Measurements from ENCODE around the gene PRPS2.

The PRPS2 gene

GRCh38 chrX:12814420-12814819 is 23.2 kb downstream of the PRPS2 start:
- Histone ChIP-seq H3K27ac (ENCODE audit: low read depth, low read length) (no peak overlapping the region), H3K9ac (ENCODE audit: low read length) (no peak overlapping the region), H3K36me3 (ENCODE audit: insufficient read depth, low read length) (no peaks in the 10 kb centered on the region), H3K27me3 (ENCODE audit: control insufficient read depth in 1 of 2, insufficient read depth in 2 of 2, low read length in 2 of 2) (no peaks in the 10 kb centered on the region), H3K9me3 (ENCODE audit: low read length) (no peaks in the 10 kb centered on the region), H3K4me3 (ENCODE audit: low read depth in 1 of 2, low read length in 2 of 2) (no peak overlapping the region), H3K4me1 (ENCODE audit: insufficient read depth, low read length) (no peaks in the 10 kb centered on the region)

- H3K4me1 ChIP-seq (ENCODE audit: insufficient read depth, low read length): no peaks in the 10 kb centered on the region
- H3K27me3 ChIP-seq (ENCODE audit: control insufficient read depth in 1 of 2, insufficient read depth in 2 of 2, low read length in 2 of 2): no peaks in the 10 kb centered on the region
- no peak overlapping the region for H3K9ac ChIP-seq (ENCODE audit: low read length)
- peaks cover 9% of the 10 kb centered on the region for H3K36me3 ChIP-seq (ENCODE audit: insufficient read depth, low read length)
- H3K27ac ChIP-seq (ENCODE audit: low read depth, low read length): no peak overlapping the region
- no peak overlapping the region for H3K4me3 ChIP-seq (ENCODE audit: low read depth in 1 of 2, low read length in 2 of 2)
- H3K9me3 ChIP-seq (ENCODE audit: low read length): no peaks in the 10 kb centered on the region
Observed at GRCh38 chrX:12817528-12817927, 26.3 kb downstream of the PRPS2 start.

DNA sequence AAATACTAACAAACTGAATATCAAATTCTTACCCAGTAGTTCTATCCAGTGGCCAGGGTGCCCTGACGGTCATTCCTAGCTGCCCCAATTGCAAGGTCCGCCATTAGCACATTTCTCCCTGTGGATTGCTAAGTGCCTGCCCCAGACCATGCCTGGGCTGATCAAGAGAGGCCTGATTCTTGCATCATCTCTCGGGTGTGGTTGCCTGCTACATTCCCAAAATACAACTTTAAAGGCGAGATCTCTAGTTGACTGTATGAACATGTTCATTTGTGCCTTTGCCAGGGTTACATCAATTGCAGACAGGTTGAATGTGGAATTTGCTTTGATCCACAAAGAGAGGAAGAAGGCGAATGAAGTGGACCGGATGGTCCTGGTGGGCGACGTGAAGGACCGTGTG is 28.0 kb downstream of the PRPS2 start:
- no peaks in the 10 kb centered on the region for H3K9me3 ChIP-seq (ENCODE audit: low read length)
- H3K36me3 ChIP-seq (ENCODE audit: insufficient read depth, low read length): peaks cover 11% of the 10 kb centered on the region
- H3K27me3 ChIP-seq (ENCODE audit: control insufficient read depth in 1 of 2, insufficient read depth in 2 of 2, low read length in 2 of 2): no peaks in the 10 kb centered on the region
- no peak overlapping the region for H3K4me3 ChIP-seq (ENCODE audit: low read depth in 1 of 2, low read length in 2 of 2)
- H3K27ac ChIP-seq (ENCODE audit: low read depth, low read length): no peak overlapping the region
- no peaks in the 10 kb centered on the region for H3K4me1 ChIP-seq (ENCODE audit: insufficient read depth, low read length)
- H3K9ac ChIP-seq (ENCODE audit: low read length): no peak overlapping the region

GRCh38 chrX:12820737-12821136 is 29.5 kb downstream of the PRPS2 start:
- Histone ChIP-seq H3K4me1 (ENCODE audit: insufficient read depth, low read length) (no peaks in the 10 kb centered on the region), H3K27ac (ENCODE audit: low read depth, low read length) (no peak overlapping the region), H3K36me3 (ENCODE audit: insufficient read depth, low read length) (peaks cover 11% of the 10 kb centered on the region), H3K4me3 (ENCODE audit: low read depth in 1 of 2, low read length in 2 of 2) (no peak overlapping the region), H3K9ac (ENCODE audit: low read length) (no peak overlapping the region), H3K9me3 (ENCODE audit: low read length) (no peaks in the 10 kb centered on the region), H3K27me3 (ENCODE audit: control insufficient read depth in 1 of 2, insufficient read depth in 2 of 2, low read length in 2 of 2) (no peaks in the 10 kb centered on the region)

DNA sequence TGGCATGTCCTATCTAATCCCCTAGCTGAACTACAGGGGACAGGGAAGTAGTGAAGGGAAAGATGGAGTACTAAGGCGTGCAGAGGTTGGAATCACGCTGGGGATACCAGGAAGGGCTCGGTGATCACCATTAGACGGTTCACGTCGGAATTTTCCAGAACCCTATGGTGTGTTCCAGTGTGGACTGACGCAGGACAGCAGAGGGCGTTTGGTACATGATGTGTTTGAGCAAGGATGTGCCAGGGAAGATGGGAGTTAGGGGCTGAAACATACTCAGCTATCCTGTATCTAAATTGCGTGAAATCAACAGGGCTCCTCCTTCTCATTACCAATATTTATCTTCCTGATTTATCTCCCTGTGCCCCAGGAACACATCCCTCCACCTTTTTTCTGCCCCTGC is 33.7 kb downstream of the PRPS2 start:
- Histone ChIP-seq H3K9ac (ENCODE audit: low read length) (no peak overlapping the region), H3K36me3 (ENCODE audit: insufficient read depth, low read length) (peaks cover 11% of the 10 kb centered on the region), H3K4me3 (ENCODE audit: low read depth in 1 of 2, low read length in 2 of 2) (no peak overlapping the region), H3K9me3 (ENCODE audit: low read length) (no peaks in the 10 kb centered on the region), H3K4me1 (ENCODE audit: insufficient read depth, low read length) (no peaks in the 10 kb centered on the region), H3K27me3 (ENCODE audit: control insufficient read depth in 1 of 2, insufficient read depth in 2 of 2, low read length in 2 of 2) (no peaks in the 10 kb centered on the region), H3K27ac (ENCODE audit: low read depth, low read length) (no peak overlapping the region)

- H3K4me3 ChIP-seq (ENCODE audit: low read depth in 1 of 2, low read length in 2 of 2): no peak overlapping the region
- H3K27ac ChIP-seq (ENCODE audit: low read depth, low read length): no peak overlapping the region
- no peaks in the 10 kb centered on the region for H3K4me1 ChIP-seq (ENCODE audit: insufficient read depth, low read length)
- H3K9ac ChIP-seq (ENCODE audit: low read length): no peak overlapping the region
- no peaks in the 10 kb centered on the region for H3K27me3 ChIP-seq (ENCODE audit: control insufficient read depth in 1 of 2, insufficient read depth in 2 of 2, low read length in 2 of 2)
- H3K36me3 ChIP-seq (ENCODE audit: insufficient read depth, low read length): peaks cover 11% of the 10 kb centered on the region
- no peaks in the 10 kb centered on the region for H3K9me3 ChIP-seq (ENCODE audit: low read length)
Observed at GRCh38 chrX:12825801-12826200, 34.6 kb downstream of the PRPS2 start.

GRCh38 chrX:12843061-12843667 is 52.0 kb downstream of the PRPS2 start:
- H3K4me3 ChIP-seq (ENCODE audit: low read depth in 1 of 2, low read length in 2 of 2): no peak overlapping the region
- H3K27me3 ChIP-seq (ENCODE audit: control insufficient read depth in 1 of 2, insufficient read depth in 2 of 2, low read length in 2 of 2): peaks cover 0 to 5% of the 10 kb centered on the region in 2 donors
- H3K4me1 ChIP-seq (ENCODE audit: insufficient read depth, low read length): no peaks in the 10 kb centered on the region

GRCh38 chrX:12843668-12844279 is 52.6 kb downstream of the PRPS2 start:
- H3K27me3 ChIP-seq (ENCODE audit: control insufficient read depth in 1 of 2, insufficient read depth in 2 of 2, low read length in 2 of 2): peaks cover 0 to 5% of the 10 kb centered on the region in 2 donors
- no peaks in the 10 kb centered on the region for H3K4me1 ChIP-seq (ENCODE audit: insufficient read depth, low read length)
- H3K36me3 ChIP-seq (ENCODE audit: insufficient read depth, low read length): no peaks in the 10 kb centered on the region
- no peak overlapping the region for H3K9ac ChIP-seq (ENCODE audit: low read length)
- no peaks in the 10 kb centered on the region for H3K9me3 ChIP-seq (ENCODE audit: low read length)
- no peak overlapping the region for H3K4me3 ChIP-seq (ENCODE audit: low read depth in 1 of 2, low read length in 2 of 2)
- H3K27ac ChIP-seq (ENCODE audit: low read depth, low read length): no peak overlapping the region

More at GRCh38 chrX:12843061-12843667, 52.0 kb downstream of the PRPS2 start:
- Histone ChIP-seq H3K36me3 (ENCODE audit: insufficient read depth, low read length) (no peaks in the 10 kb centered on the region), H3K9ac (ENCODE audit: low read length) (no peak overlapping the region), H3K9me3 (ENCODE audit: low read length) (no peaks in the 10 kb centered on the region), H3K27ac (ENCODE audit: low read depth, low read length) (no peak overlapping the region)

DNA sequence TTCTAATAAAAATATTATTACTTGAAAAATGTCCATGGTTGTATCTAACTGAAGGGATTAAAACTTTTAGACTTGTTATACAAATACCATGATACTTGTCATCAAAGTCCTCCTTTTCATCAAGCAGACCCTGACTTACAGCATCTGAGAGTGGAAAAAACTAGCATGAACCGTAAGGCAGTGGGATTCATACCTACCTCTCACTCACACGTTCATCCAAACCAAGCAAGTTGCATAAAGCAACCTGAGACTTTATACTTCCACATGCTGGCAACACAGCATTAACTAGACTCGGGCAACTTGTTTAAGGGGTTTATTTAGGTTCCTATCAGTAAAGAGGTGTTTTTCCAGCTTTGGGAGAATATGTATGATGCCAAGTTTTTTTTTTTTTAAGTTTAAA is 53.1 kb downstream of the PRPS2 start:
- Histone ChIP-seq H3K27ac (ENCODE audit: low read depth, low read length) (no peak overlapping the region), H3K36me3 (ENCODE audit: insufficient read depth, low read length) (no peaks in the 10 kb centered on the region), H3K27me3 (ENCODE audit: control insufficient read depth in 1 of 2, insufficient read depth in 2 of 2, low read length in 2 of 2) (peaks cover 0 to 5% of the 10 kb centered on the region in 2 donors), H3K9me3 (ENCODE audit: low read length) (no peaks in the 10 kb centered on the region), H3K4me1 (ENCODE audit: insufficient read depth, low read length) (no peaks in the 10 kb centered on the region), H3K4me3 (ENCODE audit: low read depth in 1 of 2, low read length in 2 of 2) (no peak overlapping the region), H3K9ac (ENCODE audit: low read length) (no peak overlapping the region)

DNA sequence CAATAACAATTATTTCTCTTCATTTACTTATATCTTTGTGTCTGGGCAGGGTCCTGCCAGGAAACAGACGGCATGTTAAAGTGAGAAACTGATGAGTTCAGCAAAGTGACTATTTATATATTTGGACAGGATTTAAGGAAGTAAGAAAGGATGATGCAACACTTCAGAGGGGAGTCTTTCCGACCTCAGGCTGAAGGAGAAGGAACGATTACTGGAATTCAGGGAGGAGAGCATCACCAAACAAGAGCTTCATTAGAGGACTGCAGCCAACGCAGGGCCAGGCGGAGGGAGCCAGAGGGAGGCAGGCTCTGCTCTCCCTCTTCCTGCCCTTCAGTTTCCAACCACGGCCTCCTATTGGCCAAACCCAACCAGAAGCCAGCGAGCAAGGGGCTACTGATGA is 74.1 kb downstream of the PRPS2 start:
- Histone ChIP-seq H3K9ac (ENCODE audit: low read length) (no peak overlapping the region), H3K4me3 (ENCODE audit: low read depth in 1 of 2, low read length in 2 of 2) (no peak overlapping the region), H3K36me3 (ENCODE audit: insufficient read depth, low read length) (no peaks in the 10 kb centered on the region), H3K4me1 (ENCODE audit: insufficient read depth, low read length) (no peaks in the 10 kb centered on the region), H3K27ac (ENCODE audit: low read depth, low read length) (no peak overlapping the region), H3K9me3 (ENCODE audit: low read length) (no peaks in the 10 kb centered on the region), H3K27me3 (ENCODE audit: control insufficient read depth in 1 of 2, insufficient read depth in 2 of 2, low read length in 2 of 2) (no peaks in the 10 kb centered on the region)

DNA sequence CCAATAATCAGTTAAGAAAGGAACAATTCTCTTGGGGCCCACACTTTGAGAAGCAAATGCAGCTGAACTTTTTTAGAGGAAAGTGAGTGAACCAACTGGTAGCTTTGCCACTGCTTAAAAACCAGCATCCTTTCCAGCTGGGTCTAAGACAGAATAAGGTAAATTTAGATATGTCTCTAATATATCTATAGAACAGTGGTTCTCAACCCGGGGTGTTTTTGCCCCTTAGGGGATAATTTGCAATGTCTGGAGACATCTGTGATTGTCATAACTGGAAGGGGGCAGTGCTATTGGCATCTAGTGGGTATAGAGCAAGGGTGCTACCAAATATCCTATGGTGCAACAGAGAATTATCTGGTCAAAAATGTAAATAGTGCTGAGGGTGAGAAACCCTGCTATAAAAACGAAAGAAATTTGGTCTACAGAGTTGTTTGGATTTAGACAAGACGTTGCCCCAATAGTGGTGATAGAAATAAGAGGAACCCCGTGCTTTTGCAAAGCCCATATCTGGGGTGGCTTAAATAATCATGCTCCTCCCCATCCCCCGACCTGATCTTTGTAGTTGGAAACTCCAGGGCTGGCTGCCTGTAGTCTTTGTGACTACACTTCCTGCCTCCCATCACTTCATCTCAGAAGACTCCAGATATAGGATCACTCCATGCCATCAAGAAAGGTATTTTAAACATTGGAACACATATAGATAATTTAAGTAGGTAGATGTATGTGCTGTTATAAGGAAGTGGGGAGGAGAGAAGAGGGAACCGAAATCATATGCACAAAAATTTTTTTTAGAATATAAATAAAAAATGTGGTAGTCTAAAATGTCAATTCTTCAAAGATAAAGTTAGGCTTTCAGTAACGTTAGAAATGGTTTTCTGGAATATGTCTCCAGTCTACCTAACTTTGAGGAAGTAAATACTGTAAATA is 75.5 kb downstream of the PRPS2 start, which contains the start of gene TLR7:
Gene TLR7 (plus strand): TSS at position 622 of the 927 bp plus-strand sequence. CDS start 507 bp downstream, outside the sequence.
- Histone ChIP-seq H3K36me3 (ENCODE audit: insufficient read depth, low read length) (no peaks in the 10 kb centered on the region), H3K4me3 (ENCODE audit: low read depth in 1 of 2, low read length in 2 of 2) (no peak within 1 kb of the TSS), H3K27ac (ENCODE audit: low read depth, low read length) (no peak within 1 kb of the TSS)

More for the DNA sequence above, 75.5 kb downstream of the PRPS2 start, which contains the start of gene TLR7:
- H3K9me3 ChIP-seq (ENCODE audit: low read length): no peaks in the 10 kb centered on the region
- no peaks in the 10 kb centered on the region for H3K27me3 ChIP-seq (ENCODE audit: control insufficient read depth in 1 of 2, insufficient read depth in 2 of 2, low read length in 2 of 2)
- no peaks in the 10 kb centered on the region for H3K4me1 ChIP-seq (ENCODE audit: insufficient read depth, low read length)
- H3K9ac ChIP-seq (ENCODE audit: low read length): no peak within 1 kb of the TSS

All from muscle layer of colon (tissue), 2 donors.